ENCODE results near the gene INTS4. TPM values are rescaled to one million over a fixed set of nuclear protein-coding genes. Genes with fewer than 3 reads are reported as not detected.

Gene INTS4
- total and polyA plus RNA-seq, 2 of the 4 experiments (the other 2 are of a cell fraction): 24.0 to 52.5 TPM

Small RNA genes lying within 50 kb of the gene (microRNA-seq; reads per million reads assigned to microRNA genes)
- not detected for gene AP002812.4 (ENCODE audit: insufficient read depth, insufficient read length)

Small RNA genes lying within 50 kb of the gene (small RNA-seq; reads per million reads assigned to genes)
- 0 reads per million in 5 experiments for gene AP002812.4

Other genes with a start within 250 kb of the INTS4 start
- gene RSF1, start 173.9 kb downstream of the INTS4 start, total RNA-seq (2012; rRNA removed): 18.5 and 26.7 TPM in 2 replicates
- gene RSF1, start 173.9 kb downstream of the INTS4 start, polyA plus RNA-seq (2012; rRNA removed): 13.9 and 19.1 TPM in 2 replicates
- gene AAMDC, start 173.5 kb downstream of the INTS4 start, total RNA-seq (2012; rRNA removed): 15.8 and 49.7 TPM in 2 replicates
- 47.6 and 51.2 TPM in 2 replicates for gene AAMDC, start 173.5 kb downstream of the INTS4 start, polyA plus RNA-seq (2012; rRNA removed)
- 0.83 and 0.90 TPM in 2 replicates for gene KCTD14, start 28.6 kb upstream of the INTS4 start, total RNA-seq (2012; rRNA removed)
- 0.97 and 1.3 TPM in 2 replicates for gene KCTD14, start 28.6 kb upstream of the INTS4 start, polyA plus RNA-seq (2012; rRNA removed)
- gene THRSP, start 69.2 kb upstream of the INTS4 start, total RNA-seq (2012; rRNA removed): not detected in 2 replicates
- gene THRSP, start 69.2 kb upstream of the INTS4 start, polyA plus RNA-seq (2012; rRNA removed): not detected in 2 replicates
- 143 and 146 TPM in 2 replicates for gene NDUFC2, start 85.2 kb upstream of the INTS4 start, total RNA-seq (2012; rRNA removed)
- 327 and 340 TPM in 2 replicates for gene NDUFC2, start 85.2 kb upstream of the INTS4 start, polyA plus RNA-seq (2012; rRNA removed)
- gene ALG8, start 145.0 kb upstream of the INTS4 start, total RNA-seq (2012; rRNA removed): 27.8 and 53.0 TPM in 2 replicates
- 28.2 and 31.8 TPM in 2 replicates for gene ALG8, start 145.0 kb upstream of the INTS4 start, polyA plus RNA-seq (2012; rRNA removed)
- 12.2 and 12.5 TPM in 2 replicates for gene KCTD21, start 194.0 kb upstream of the INTS4 start, total RNA-seq (2012; rRNA removed)
- 12.2 TPM in 2 replicates for gene KCTD21, start 194.0 kb upstream of the INTS4 start, polyA plus RNA-seq (2012; rRNA removed)
- gene USP35, start 194.3 kb upstream of the INTS4 start, total RNA-seq (2012; rRNA removed): 2.2 and 2.7 TPM in 2 replicates
- gene USP35, start 194.3 kb upstream of the INTS4 start, polyA plus RNA-seq (2012; rRNA removed): 10.4 and 11.3 TPM in 2 replicates

All from IMR-90 (cell line).